KOPT-K1 (cell line): ENCODE measurements around the gene MAD2L1BP.

ENCODE experiments used
- H3K27ac ChIP-seq: fragments of 200-600 bp; sonication (generic); 2 replicates; pipeline ENCODE4 v1.5.1; 2016; ENCODE audit warnings: antibody characterized with exemption, mild to moderate bottlenecking, low read depth, low read length; ENCODE audit not compliant: poor library complexity, severe bottlenecking
- H3K36me3 ChIP-seq: fragments of 200-600 bp; sonication (generic); 2 replicates; pipeline ENCODE4 v1.5.1; 2017; ENCODE audit warnings: antibody characterized with exemption, mild to moderate bottlenecking, low read length, moderate library complexity; ENCODE audit not compliant: insufficient read depth
- H3K9me3 ChIP-seq: fragments of 200-600 bp; sonication (generic); 2 replicates; pipeline ENCODE4 v1.5.1; 2017; ENCODE audit warnings: antibody characterized with exemption, low read length, mild to moderate bottlenecking; ENCODE audit not compliant: insufficient read depth, poor library complexity, severe bottlenecking

Gene MAD2L1BP

DNA sequence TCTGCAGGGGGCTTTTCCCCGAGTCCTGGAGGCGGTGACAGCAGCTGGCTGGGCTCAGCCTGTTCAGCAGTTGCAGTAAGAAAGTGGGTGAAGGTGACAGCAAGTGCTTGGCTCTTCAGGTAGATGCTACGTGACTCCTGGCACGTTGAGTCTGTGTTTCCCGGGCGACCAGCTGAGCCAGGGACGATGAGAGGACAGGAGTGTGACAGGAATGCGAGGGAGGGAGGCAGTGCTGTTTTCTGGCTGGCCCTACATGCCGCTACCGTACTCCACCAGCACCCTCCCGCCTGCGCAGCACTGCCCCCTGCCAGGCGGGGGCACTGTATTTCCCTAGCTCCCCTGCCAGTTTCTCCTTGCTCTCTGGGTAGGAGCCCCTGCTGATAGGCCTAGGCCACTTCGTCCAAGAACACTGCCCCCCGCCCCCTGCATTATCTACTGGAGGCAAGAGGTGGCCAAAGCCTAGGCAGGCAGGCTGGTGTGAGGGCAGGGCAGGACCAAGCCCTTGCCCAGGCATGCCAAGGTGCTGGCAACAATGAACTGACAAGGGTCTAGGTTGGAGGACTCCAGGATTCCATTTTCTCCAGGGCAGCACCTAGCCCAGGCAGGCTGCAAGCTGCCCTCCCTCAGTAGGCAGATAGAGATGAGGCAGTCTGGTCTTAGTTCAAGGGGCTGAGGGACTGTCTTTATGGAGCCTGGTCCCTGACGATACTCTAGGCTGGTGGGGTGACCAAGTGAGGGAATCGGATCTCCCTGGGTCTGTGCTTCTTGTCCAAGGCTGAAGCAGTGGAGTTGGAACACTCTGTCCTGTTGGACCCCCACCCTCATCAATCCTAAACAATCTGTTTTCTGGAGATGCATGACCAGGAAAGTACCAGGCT is 32.8 kb downstream of the MAD2L1BP start:
- Histone ChIP-seq H3K9me3 (no peaks in the 10 kb centered on the region), H3K27ac (no peak overlapping the region), H3K36me3 (peaks cover 36% of the 10 kb centered on the region)

DNA sequence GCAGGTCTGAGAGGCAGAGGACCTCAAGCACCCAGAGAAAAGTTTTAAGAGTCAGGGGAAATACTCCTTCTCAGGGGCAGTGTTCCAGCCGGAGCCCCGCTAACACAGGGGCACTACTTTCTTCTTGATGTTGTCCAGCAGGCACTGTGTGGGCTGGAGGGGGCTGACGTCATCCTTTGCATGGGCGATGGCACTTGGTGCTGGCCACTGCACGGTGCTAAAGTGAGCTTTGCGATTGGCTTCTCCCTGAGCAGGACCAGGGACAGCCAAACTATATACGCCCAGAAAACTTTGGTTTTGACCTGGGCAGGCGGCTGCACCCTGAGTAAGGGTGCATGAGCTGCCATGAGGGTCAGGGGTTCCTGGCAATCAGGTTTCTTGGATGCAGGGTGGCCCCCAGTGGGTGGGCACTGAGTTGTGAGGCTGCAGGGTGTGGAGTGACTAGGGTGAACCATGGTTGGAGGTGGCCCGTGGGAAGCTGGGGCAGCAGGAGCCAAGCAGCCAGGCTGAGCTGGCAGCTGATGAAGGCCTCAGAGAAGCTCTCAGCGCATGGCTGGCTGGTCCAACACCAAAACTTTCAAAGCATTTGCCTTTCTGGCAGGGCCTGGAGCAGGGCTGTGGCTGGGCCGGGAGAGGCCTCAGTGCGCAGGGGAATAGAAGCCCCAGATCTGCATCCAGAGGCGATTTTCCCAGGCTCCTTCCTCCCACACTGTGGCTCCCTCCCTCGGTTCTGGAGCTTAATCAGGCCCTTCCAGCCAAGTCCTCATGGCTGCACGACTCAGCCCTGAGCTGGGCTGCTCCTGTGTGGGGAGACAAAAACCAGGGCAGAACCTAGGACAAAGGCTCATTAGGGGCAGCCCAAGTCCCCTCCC is 33.6 kb downstream of the MAD2L1BP start:
- peaks cover 45% of the 10 kb centered on the region for H3K36me3 ChIP-seq
- no peak overlapping the region for H3K27ac ChIP-seq
- no peaks in the 10 kb centered on the region for H3K9me3 ChIP-seq

DNA sequence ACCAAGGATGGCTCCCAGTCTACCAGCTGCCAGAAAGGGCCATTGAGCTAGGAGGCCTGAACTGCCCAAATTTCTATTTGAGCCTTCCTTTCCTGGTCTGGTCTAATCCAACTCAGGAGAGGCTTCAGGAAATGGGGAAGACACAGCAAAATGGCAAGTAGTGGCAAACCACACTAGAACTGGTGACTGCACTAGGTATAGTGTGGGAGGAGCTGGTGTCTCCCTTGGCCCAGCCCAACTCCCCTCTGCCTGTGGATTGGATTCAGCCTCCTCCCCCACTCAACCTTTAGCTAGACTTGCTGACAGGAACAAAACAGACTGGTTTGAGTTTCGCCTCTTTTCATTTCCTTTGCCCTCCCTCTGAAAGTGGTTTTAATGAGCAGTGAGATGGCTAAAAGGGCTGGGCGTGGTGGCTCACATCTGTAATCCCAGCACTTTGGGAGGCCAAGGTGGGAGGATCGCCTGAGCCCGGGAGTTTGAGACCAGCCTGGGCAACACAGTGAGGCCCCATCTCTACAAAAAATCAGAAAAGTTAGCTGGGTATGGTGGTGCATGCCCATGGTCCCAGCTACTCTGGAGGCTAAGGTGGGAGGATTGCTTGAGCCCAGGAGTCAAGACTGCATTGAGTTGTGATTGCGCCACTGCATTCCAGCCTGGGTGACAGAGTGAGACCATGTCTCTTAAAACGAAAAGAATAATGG is 34.4 kb downstream of the MAD2L1BP start:
- H3K9me3 ChIP-seq, result no peaks in the 10 kb centered on the region
- no peak overlapping the region for H3K27ac ChIP-seq
- H3K36me3 ChIP-seq, result peaks cover 53% of the 10 kb centered on the region

DNA sequence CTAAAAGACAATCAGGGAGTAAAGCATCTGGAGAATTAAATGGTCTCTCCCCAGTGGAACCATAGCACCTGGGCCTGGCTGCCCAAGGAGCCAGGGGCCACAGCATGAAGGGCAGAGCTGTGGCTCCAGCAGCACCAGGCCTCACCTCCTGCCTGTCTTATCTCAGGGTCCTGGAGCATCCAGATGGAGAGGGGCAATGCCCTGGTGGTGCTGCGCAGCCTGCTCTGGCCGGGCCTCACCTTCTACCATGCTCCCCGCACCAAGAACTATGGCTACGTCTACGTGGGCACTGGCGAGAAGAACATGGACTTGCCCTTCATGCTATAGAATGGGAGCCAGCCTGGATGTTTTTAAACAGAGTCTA is 35.0 kb downstream of the MAD2L1BP start:
- Histone ChIP-seq H3K27ac (no peak overlapping the region), H3K36me3 (peaks cover 59% of the 10 kb centered on the region), H3K9me3 (no peaks in the 10 kb centered on the region)

DNA sequence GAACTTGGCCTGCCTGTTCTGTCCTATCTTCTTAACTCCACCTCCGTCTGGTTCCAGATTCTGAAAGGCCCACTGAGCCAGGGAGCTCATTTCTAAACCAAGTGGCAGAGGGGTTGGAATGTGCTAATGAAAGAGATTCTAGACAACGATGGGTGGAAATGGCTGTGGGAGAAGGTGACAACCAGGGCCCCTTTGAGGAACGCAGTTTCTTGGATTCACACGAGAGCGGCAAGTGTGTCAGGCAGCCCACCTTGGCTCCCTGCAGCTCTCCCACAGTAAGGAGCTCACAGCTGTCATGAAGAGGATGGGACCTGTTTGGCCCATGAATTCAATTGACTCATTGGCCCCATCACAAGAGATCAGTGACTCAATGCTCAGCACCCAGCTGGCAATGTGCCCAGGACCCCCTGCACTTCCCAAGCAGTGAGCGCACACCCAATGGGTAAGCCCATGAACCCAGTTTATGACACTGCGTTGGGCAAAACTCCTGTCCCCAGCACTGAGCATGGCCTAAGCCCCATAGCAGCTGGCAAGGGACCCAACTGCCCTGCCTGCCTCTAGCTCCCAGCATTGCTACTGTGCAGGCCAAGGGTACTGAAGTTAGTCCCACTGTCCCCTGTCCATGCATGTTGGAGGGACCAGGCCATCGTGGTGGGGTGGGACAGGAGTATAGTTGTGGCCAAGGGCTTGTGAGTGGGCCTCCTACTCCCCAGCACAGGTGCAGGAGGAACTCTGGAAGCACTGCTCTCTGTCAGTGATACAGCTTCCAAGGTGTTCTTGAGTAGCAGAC is 35.6 kb downstream of the MAD2L1BP start:
- no peaks in the 10 kb centered on the region for H3K9me3 ChIP-seq
- H3K27ac ChIP-seq, result no peak overlapping the region
- H3K36me3 ChIP-seq, result peaks cover 65% of the 10 kb centered on the region

DNA sequence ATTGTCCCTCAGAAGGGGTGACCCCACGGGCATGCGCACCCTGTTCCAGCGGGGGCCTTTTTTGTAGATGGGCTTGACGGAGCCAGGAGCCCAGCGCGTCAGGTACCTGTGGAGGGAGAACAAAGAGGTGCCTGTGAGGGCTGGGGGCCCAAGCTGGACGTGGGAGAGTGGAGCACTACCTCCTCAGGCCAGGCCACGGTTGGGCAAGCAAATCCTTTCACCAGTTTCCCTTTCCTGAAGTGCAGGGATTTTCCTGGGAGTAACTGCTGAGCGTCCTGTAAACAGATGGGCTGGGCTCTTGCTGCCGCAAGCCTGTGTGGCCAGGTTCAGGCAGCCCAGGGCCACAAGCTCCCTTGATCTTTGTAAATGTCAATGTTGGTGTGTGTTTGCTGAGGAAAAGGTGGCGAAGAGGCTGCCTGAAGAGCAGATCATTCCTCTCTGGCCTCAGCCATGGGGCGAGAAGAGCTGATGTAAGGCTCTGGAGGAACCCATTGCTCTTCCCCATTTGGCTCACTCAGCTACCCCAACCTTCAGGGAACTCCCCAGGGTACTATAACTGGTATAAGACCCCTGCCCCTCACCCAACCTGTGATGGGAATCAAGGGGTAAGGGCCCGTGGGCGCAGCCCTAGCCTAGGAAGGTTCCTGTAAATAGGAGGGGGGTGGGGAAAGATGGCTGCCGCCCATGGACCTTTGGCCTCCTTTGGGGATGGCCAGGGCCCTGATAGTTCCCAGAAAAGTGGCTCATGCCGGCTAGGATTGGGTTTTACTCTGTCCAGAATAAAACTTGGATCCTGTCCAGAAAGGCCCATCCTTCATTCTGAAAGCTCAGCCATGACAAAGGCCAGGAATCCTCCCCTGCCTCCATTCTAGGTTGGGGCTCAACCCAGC is 36.4 kb downstream of the MAD2L1BP start:
- Histone ChIP-seq H3K36me3 (peaks cover 73% of the 10 kb centered on the region), H3K27ac (no peak overlapping the region), H3K9me3 (no peaks in the 10 kb centered on the region)

DNA sequence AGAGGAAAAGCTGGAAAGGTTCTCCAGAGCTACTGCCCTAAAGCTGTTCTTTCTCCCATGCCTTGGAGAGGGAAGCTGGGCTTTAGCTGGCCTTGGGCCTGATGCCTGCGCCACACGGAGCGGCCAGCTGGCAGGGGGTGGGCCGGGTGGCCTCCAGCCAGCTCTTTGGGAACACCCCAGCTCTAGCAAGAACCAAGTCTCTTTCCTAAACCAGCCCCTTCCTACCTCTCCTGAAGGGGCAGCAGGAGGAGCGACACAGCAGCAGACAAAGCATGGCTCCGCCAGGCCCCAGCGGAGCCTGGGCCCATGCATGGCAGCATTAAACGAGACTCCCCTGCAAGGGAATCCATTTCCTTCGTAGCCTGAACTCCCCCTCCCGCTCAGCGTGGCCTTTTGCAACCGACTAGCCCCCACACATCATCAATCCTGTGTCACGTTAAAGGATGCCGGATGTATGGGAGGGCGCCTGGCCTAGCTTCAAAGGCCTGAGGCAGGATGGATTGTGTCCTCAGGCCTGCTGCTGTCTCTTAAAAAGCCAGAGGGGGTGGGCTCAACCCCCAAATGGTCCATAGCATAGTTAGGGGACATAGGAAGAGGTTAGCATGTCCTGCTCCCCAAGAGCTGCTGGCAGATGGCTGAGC is 37.9 kb downstream of the MAD2L1BP start:
- H3K9me3 ChIP-seq, result no peaks in the 10 kb centered on the region
- no peak overlapping the region for H3K27ac ChIP-seq
- H3K36me3 ChIP-seq, result peaks cover 88% of the 10 kb centered on the region

DNA sequence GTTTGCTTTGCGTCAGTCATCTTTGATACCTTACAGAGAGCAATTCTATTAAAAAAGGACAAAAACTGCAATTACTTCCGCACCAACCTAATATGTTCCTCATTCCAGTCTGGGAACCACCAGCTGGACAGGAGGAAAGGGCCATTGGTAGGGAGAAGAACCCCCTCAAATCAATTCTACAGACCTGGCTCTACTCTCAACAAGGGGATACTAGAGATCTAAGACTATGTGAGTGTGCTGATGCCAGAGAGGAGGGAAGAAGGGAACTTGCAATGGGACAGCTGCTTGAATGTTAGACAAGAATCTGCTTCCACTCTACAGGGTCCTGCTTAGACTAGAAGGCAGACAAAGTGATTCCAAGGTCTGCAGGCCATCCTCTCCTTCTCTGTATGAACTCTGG is 38.7 kb downstream of the MAD2L1BP start:
- no peaks in the 10 kb centered on the region for H3K9me3 ChIP-seq
- no peak overlapping the region for H3K27ac ChIP-seq
- peaks cover 95% of the 10 kb centered on the region for H3K36me3 ChIP-seq

DNA sequence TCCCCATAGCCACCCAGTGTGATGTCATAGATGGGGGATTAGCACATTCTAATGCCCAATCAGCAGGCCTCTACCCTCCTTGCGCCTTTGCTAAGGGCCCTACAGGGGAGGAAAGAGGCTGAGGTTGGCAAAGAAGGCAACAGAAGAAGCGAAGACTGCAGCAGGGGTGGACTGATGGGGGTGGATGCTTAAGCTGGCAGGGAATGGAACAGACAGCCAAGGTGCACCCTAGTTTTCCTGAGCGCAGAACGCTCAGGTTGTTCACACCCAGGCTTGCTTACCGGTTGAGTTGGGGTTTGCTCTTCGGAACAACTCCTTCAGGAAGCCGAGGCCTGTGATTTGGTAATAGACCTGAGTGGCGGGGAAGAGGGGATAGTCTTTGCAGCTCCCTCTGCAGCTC is 39.3 kb downstream of the MAD2L1BP start:
- Histone ChIP-seq H3K27ac (no peak overlapping the region), H3K9me3 (no peaks in the 10 kb centered on the region), H3K36me3 (peaks cover 99% of the 10 kb centered on the region)

DNA sequence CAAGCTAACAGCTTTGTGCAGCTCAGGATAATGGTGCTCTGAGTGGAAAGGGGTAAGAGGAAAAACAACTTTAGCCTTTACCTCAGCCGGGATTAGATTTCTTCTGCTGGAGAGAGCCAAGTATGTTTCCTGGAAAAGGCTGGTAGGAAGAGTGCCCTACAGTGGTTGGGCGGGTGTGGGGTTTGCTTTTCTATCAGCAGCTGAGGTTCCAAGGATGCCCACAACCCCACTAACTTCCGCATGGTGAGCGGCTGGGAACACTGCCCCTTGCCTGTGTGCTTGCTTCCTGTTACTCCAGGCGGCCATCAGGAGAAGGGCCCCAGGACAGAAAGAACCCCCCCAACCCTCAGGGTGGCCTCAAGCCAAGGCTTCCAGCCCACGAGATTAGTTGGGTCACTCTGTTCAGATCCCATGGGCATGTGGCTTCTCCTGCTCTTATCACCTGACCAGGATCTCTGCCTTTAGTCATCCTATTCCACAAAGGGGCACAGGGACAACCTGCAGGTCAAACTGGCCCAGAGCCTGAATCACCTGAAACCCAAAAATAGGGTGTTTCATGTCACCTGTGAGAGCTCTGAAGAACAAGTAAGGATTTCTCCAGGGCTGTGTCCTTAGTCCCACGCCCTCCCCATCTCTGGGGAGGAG is 41.4 kb downstream of the MAD2L1BP start:
- Histone ChIP-seq H3K9me3 (no peaks in the 10 kb centered on the region), H3K27ac (no peak overlapping the region), H3K36me3 (peaks cover 100% of the 10 kb centered on the region)

DNA sequence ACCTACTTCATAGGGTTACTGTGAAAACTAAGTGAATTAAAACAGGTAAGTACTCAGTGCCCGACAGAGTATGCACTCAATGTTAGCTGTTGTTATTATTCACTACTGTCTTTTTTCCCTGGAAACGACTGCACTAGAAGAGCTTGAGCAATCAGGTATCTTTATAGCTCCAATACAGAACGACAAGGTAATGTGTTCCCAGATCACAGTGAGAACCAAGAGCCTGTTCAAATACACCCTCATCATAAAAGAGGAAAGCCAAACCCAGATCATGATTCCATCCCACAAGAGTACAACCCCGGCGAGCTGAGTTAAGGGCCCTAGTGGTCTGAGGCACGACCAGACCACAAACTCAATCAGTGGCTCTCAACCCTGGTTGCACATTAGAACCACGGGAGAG is 42.1 kb downstream of the MAD2L1BP start:
- Histone ChIP-seq H3K36me3 (peaks cover 100% of the 10 kb centered on the region), H3K27ac (no peak overlapping the region), H3K9me3 (no peaks in the 10 kb centered on the region)

DNA sequence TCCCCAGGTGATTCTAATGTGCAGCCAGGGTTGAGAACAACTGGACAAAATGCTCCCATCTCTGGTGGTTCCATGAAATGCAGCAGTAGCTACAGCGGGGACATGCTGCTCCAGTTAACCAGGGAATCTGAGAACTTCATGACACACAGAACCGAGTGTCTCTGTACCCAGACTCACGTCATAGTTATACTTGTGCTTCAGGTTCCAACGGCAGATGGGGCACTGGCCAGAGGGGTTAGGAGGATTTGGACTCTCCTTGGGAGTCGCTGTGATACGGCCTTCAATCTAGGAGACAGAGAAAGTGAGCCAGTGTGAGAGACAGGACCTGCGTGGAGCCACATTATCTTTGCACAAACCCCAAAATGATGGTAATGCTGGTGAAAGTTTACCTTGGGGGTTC is 42.7 kb downstream of the MAD2L1BP start:
- no peak overlapping the region for H3K27ac ChIP-seq
- H3K9me3 ChIP-seq, result no peaks in the 10 kb centered on the region
- peaks cover 100% of the 10 kb centered on the region for H3K36me3 ChIP-seq

DNA sequence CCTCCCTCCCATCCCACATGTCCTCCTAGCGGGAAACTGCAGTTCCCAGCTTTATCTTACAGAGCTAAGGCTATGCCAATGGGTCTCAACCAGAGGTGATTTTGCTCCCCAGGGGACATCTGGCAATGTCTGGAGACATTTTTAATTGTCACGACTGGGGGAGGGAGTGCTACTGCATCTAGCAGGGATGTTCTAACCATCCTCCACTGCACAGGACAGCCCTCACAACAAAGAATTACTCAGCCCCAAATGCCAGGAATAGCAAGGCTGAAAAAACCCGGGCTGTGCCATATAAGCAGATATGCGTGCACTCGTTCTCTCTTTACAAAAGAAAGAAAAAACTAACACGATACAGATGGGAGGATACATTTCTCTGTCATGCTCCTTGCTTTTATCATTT is 43.4 kb downstream of the MAD2L1BP start:
- no peaks in the 10 kb centered on the region for H3K9me3 ChIP-seq
- H3K27ac ChIP-seq, result no peak overlapping the region
- H3K36me3 ChIP-seq, result peaks cover 100% of the 10 kb centered on the region
